HG02981 (cell line): ENCODE measurements around the gene RBPMS2.

Experiments
- ATAC-seq: cut with Tn5 transposase; IDR thresholded peaks from one replicate; pipeline ENCODE4 v1.9.1; 2021; ENCODE audit warnings: mild to moderate bottlenecking, moderate library complexity; ENCODE audit not compliant: unreplicated experiment

Gene RBPMS2

DNA sequence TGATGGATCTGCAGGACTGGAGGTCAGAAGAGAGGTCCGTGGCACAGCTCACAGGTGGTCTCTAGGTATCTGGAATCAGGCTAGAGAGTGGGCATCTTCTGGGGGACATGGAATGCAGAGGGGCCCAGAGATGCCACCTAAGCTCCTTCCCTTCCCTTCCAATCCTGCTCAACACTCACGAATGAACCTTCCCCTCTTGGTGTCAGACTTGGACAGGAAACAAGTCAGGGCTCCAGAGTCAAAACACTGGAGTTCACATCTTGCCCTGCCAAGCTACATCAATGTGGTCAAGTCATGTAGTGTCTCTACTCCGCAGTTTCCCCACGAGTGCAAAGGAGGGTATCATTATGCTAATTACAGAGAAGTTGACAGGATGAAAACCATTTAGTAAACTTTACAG, 16.0 kb upstream of the RBPMS2 start:
- ATAC-seq = no peak

DNA sequence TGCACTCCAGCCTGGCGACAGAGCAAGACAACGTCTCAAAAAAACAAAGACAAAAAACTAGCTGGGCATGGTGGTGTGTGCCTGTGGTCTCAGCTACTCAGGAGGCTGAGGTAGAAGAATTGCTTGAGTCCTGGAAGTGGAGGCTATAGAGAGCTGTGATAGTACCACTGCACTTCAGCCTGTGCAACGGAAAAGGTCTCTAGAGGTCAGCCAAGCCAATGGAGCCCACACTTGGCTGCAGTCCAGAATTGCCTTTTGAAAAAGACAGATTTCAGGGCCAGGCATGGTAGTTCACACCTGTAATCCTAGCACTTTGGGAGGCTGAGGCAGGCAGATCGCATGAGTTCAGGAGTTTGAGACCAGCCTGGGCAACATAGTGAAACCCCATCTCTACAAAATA, 8.4 kb upstream of the RBPMS2 start:
- ATAC-seq = no peak

DNA sequence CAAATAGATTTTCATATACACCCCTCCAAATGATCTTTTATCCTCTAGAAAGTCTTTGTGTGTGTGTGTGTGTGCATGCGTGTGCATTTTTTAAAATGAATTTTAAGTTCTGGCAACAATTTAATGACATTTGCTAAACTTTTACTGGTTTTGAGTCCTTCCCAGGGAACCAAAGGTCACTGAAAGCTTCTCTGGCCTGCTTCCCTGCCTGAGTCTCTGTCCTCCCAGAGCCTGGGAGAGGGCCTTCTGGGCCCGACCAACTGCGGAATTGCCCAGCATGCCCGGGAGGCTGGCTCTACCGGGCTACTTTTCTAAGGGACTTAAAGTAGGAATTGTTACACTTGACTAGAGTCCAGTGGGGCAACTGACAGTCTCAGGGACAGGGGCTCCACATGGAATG, 7.4 kb upstream of the RBPMS2 start:
- no peak for ATAC-seq

DNA sequence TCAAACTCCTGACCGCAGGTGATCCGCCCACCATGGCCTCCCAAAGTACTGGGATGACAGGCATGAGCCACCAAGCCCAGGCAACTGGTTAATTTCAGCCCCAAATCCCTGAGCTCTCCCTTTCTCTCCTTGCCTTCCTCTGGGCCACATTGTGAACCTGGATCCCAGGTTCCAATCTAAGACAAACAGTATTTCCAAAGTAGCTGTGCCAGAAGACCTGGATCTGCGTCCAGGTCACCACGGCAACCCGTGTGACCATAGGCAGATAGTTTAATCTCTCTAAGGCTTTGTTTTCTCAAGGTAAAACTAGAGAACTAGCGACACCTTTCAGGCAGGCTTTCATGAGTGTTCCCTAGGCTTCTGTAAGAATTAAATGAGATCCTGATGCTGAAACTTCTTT, 5.9 kb upstream of the RBPMS2 start:
- no peak for ATAC-seq

DNA sequence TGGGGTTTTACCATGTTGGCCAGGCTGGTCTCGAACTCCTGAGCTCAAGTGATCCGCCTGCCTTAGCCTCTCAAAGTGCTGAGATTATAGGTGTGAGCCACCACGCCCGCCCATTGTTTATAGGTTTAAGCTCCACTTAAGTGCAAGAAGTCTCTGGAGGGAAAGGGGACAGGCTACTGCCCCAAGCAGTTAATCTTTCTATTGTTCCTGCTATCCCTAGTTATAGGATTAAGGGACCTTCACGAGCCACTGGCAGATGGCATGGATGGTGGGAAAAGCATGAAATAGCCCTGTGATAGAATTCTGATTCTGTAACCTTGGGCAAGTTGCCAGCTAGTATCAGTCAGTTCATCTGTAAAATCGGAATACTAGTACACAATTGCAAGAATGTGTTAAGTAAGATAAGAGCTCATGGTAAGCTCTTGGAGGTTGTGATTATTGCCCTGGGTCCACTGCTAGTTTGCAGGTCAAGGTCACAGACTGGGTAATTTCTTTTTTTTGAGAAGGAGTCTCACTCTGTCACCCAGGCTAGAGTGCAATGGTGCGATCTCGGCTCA, 5.3 kb upstream of the RBPMS2 start:
- ATAC-seq = no peak

DNA sequence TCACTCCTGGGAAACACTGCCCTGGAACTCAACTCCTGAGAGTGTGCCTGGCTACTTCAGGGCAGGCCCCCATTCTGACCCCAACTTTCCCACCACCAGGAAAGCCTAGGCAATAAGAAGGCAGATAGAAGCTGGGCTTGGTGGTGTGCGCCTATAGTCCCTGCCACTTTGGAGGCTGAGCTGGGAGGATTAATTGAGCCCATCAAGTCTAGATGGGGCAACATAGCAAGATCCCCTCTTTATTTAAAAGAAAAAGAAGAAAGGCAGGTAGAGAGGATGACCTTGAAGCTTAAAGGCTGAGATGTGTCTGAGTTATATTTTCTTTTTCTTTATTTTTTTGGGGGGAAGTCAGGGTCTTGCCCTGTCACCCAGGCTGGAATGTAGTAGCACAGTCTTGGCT, 4.2 kb upstream of the RBPMS2 start:
- no peak for ATAC-seq

DNA sequence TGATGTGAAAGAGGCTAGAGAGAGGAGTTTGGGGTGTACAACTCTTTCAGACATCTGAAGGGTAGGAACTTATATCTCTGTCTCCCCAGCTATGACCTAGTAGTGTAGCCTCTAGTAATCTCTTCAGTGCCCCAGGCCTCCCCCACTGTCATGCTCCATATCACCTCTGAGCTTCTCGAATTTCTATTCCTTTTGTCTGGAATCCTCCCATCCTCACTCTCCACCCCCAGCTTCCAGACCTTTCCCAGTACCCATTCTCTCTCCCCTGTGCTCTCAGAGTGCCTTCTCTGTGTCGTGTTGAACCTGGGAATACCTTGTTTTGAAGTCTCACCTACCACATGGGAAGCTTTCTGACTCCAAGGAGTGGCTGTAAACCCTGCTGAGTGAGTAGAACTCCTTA, 3.6 kb upstream of the RBPMS2 start:
- ATAC-seq = no peak

DNA sequence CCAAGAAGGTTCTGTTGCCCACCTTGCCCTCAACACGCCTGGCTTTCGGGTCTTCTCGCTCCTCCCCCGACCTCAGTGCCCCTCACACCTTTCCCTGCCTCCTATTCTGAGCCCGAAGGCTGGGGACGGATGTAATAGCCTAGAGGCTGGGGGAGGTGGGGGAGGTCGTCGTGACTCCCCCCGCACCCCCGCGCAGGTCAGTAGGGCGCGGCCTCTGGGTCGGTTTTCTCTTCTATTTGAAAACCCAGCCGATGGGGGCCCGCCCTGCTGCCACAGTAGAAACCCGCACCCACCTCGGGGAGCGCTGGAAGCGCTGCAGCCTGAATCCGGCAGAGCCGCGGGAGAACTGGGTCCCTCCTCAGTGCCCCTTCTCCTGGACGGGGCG, 1.0 kb upstream of the RBPMS2 start:
- ATAC-seq = no peak

DNA sequence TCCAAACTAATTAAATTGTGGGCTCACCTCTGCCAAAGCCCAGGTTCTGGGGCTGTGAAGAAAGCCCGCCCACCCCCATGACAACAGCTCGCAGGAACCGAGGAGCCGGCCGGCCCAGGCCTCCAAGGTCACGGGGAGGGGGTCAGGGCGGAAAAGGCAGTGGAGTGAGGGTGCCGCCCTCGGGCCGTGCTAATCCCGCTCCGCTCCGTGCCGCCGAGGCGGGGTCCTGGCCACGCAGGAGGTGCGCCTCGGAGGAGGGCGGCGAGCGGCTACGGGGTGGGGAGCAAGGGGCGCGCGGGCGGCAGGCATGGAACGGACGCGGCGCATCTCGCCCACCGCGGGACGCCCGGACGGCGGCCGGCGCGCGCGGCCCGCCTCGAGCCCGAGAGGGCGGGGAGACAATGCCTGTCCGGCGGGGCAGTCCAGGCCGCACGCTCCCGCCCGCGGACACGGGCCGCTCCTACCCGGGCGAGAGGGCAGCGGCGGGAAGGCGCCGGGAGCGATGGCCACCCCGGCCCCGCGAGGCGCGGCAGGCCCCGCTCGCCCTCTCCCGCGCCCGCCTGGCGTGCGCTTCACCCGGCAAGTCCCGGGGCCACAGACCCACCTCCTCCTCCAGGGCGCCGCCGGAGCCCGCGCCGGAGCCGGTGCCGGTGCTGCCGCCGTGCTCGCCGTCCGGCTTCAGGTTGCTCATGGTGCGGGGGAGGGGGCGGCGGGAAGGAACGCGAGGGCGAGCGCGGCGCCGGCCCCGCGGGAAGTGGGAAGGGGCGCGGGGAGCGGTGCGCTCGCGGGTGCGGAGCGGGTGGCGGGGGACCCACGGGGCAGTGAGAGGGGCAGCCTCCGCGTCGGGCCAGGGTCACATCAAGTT, 528 bp downstream of the RBPMS2 start:
- no peak for ATAC-seq

DNA sequence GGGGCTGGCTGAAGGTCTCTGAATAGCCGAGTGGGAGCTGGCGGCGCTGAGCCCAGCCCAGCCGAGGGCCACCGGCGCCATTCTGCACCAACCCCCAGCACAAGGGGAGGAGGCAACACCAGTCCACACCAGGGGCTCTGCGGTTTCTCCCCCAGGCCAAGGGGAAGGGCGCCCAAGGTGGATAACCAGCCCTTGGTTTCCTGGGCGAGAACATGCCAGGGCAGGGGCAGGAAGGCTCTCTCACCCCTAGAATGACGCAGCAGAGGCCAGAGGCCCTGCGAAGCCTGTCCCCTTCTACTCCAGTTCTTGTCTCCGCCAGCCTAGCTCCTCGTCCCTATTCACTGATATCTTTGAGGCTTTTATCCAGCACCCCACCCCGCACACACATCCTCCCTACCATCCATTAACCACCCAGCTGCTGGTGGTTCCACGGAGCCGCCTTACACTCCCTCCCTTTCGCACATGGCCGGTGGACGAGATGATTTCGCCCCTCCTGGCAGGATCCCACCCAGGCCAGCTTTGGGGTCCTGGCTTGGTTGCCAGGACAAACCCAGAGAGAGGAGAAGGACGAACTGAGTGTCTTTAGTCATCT, 1.3 kb downstream of the RBPMS2 start:
- no peak for ATAC-seq

DNA sequence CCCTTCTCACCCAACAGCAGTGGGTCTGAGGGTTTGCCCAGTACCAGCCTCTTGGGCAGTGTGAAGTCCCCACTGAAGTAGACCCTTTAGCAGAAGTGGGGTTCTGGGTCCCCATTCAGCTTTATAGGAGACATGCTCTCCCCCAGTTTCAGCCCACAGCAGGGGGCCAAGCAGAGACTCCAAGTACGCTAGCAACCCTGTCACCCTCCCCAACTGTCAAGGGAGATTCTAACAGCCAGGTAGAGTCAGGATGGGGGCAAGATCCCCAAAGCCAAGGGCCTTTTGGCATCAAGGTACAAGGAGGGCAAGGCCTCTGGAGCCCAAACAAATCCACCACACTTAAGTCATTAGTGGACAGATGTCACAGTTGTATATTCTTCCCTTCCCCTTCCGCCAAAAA, 1.8 kb downstream of the RBPMS2 start:
- no peak for ATAC-seq

DNA sequence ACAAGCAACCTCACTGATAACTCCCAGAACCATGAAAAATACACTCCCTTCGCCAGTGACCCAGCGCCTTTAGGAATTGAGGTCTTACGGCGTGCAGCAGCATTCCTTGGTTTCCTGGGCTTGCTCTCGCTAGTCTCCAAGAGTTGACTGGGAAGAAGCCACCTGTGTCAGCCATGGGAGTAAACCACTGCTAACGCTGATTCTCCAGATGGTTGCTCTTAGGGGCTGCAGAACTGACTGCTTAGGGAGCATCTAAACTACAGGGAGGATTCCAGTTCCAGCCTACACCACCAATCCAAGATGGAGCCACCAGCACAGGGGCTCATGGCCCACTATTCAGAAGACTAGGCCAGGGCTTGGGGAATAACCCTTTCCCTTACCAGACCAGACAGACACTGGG, 2.4 kb downstream of the RBPMS2 start:
- ATAC-seq = no peak

DNA sequence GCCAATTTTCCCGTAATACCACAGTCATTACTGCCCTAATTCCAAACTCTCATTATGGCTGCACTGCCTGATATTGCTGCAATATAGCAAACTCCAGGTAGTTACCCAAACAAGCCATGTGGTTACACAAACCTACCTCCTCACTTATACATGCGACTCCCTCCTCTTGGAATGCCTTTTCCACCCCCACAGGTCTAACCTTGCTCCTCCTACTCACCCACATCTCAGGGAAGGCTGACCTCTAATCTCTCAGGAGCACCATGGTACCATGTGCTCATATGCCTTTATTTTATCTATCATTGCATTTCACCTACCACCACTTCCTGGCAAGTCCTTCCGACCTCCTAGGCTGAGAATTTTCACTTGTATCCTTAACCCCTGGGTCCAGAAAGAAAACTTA, 2.9 kb downstream of the RBPMS2 start:
- no peak for ATAC-seq

DNA sequence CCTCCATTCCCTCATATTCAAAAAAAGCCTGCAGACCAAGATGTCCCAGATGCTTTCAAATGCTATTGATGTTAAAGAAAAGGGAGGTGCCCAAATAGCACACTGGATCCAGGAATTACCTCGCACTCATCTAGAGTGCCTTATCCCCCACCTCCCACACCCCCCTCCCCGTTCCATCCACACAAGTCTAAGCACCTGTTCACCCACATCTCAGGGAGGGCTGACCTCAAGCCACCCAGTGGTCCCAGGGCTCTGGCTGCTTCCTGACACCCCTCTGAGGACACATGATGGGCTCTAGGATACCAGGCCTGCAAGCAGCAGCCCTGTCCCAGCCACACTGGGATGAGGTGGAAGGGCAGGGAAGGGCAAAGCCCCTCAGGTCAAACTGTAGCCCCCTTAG, 4.8 kb downstream of the RBPMS2 start:
- no peak for ATAC-seq

DNA sequence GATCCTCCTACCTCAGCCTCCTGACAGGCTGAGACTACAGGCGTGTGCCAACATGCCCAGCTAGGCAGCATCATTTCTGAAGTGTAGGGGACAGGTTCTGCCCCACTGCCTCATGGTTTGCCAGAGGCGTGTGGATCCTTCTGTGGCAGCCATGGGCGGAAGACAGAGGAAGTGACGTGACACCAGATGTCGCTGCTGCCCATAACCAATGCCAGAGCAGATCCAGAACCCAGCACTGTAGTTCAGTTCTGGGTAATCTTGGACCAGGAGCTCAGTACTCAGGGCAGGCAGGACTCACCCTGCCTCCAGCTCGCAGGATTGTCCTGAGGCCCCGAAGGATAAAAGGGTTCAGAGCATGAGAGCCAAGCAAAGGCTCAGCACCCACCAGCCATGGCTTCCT, 8.2 kb downstream of the RBPMS2 start:
- no peak for ATAC-seq

DNA sequence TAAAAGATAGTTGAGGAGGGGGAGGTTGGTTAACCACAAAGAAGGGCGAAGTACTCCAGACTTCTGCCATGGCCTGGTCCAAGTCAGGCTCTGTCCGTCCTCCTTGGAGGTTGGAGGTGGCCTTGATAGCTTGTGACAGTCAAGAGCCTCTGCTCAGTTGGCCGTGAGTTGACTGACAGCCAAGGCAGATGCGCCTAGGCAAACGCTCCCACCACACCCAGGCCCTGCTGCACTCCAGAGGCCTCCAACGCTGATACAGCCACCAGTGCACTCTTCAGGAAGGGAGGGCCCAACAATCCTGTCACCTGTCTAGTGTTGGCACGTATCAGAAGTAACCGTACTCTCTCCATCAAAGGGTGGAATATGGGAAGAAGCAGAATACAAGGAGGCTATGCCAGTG, 9.3 kb downstream of the RBPMS2 start:
- ATAC-seq = no peak

DNA sequence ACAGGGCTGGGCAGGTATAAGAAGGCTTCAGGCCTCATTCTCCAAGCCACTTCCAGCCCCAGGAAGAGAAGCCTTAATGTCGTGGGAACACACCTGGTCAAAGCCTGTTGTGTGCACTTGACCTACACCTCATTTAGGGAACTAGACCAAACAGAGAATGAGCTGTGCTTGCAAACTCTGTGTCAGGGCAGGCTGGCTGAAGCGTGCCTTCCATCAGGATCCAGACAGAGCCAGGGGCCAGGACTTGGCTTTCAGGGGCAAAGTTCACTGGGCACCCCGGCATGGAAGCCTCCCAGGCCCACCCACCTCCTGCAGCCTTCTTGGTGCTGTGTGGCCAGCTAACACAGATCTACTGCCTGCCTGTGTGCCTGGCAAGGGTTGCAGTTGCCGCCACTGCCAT, 11.5 kb downstream of the RBPMS2 start:
- no peak for ATAC-seq

DNA sequence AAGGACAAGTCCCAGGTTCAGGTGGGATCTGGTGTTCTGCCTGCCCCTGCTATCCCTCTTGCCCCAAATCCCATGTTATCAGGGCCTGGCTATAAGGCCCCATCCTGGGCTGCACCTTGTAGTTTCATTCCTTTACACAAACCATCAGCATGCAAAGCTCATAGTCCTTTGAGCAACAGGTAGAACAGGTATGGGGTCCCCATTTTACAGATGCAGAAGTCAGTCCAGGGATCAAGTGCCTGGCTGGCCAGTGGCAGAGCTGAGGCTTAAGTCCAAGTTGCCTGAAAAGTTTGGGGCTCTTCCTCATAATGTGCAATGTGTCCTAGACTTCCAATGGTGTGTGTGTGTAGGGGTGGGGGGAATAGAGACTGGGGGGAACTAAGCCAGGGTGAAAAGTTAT, 11.9 kb downstream of the RBPMS2 start:
- ATAC-seq = no peak

DNA sequence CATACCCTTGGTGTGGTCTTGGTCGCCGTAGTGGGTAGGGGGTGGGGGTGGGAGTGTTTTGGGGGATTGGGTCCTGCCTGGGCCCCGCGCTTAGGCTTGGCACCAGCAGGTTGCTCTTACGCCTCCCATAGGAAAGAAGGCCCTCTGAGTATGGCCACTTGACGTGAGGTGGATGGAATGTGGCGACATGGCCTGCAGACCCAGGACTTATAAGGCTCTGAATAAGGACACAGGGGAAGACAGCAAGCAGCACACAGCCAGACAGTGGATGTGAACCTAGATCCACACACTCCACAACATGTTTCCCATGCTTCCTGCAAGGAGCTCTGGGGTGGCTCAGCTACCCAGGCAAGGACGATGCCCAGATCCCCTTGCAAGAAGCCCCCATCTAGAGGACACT, 12.4 kb downstream of the RBPMS2 start:
- no peak for ATAC-seq

DNA sequence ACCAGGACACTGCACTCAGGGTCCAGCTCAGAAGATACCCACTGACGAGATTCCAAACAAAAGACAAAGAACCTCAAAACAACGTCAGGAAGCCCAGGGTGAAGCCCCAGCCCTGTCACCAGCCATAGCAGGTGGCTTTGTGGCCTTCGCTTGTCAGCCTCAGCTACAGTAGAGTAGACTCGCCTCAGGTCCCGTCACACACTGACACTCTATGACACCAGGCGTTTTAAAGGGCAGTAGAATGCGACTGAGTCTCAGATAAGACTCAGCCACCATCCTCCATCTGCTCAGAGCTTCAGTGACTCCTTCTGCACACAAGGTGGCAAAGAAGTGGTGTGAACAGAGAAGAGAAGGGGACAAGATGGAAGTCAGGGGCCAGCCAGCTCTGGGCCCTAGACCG, 12.8 kb downstream of the RBPMS2 start:
- ATAC-seq = no peak

DNA sequence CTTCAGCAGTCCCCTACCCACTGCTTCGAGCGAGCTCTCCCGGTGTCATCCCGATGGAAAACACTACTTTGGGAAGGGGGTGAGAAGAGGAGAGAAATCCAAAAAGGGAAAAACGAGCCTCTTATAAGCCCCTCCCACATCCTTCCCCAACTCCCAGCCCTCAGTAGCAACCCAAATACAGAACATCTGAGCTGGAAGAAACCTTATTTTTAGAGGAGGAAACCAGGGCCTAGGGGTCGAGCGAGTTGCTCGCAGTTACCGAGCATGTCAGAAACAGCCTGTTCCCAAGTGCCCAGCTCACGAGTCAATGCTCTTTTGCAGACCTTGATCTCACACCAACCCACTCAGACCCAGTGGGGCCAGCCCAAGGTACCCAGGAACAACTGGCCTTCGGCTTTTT, 14.2 kb downstream of the RBPMS2 start:
- ATAC-seq = no peak

DNA sequence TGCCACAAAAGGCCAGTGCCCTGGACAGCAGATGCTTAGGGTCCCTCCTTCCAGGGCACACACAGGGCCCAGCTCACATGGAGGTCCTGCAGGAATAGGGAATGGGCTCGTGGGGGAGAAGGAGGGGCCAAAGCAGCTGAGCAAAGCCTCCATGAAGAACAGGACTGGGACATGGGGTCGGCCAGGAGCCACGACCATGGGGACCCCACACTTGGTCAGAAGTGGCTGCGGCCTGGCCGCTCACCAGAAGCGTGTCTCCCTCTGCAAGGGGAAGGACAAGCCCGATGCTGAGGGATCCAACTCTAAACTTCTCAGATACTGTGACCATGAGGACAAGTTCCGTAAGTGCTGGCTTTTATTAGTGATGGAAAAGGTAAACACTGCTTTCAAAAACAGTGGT, 15.3 kb downstream of the RBPMS2 start:
- no peak for ATAC-seq
